GM19324 (cell line): ENCODE results near the gene TUBGCP2.
"Not testable (repeated sequence)": the region's sequence is repeated elsewhere in the genome, so short reads cannot be mapped to it uniquely, and the experiment has no call there.

Experiments used
- ATAC-seq: cut with Tn5 transposase; IDR thresholded peaks from one replicate; pipeline ENCODE4 v1.9.1; 2021; ENCODE audit warnings: mild to moderate bottlenecking, moderate library complexity; ENCODE audit not compliant: unreplicated experiment, low FRiP score

Gene TUBGCP2

GRCh38 chr10:133325440-133326222, 17.0 kb upstream of the TUBGCP2 start:
- no peak for ATAC-seq

DNA sequence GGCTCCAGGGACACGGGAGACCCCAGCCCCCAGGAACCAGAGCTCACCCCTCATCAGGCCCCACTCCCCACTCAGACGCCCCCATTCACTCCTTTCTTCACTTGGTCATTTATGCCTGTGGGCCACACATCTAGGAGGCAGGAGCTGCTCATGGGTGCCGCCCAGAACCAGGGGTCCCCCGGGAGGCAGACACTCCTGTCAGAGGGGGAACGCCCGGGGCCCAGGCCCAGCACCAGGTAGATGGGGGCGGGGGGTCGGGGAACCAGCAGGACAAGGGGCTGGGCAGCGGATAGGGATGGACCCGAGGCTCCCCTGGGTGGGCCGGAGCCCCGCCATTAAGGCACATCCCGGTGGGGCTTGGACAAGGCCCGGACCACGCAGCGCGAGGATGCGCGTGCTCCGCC, 16.2 kb upstream of the TUBGCP2 start:
- ATAC-seq: no peak

GRCh38 chr10:133324198-133324792, 15.6 kb upstream of the TUBGCP2 start:
- no peak for ATAC-seq

DNA sequence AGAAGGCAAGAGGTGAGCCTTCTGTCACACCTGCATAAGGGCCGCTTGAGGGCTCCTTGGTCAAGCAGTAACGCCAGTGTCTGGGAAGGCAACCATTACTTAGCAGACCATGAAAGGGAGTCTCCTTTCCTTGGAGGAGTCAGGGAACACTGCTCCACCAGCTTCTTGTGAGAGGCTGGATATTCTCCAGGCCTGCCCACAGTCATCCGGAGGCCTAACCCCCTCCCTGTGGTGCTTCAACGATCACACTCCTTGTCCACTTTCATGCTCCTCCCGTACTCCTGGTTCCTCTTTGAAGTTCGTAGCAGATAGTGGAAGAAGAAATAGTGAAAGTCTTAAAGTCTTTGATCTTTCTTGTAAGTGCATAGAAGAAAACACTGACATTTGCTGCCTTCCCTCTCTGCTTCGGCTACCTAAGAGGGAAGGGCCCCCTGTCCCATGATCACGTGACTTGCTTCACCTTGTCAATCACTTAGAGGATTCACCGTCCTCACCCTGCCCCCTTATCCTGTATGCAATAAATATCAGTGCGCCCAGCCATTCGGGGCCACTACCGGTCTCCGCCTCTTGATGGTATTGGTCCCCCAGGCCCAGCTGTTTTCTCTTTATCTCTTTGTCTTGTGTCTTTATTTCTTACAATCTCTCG, 13.5 kb upstream of the TUBGCP2 start:
- ATAC-seq: not testable (repeated sequence)

DNA sequence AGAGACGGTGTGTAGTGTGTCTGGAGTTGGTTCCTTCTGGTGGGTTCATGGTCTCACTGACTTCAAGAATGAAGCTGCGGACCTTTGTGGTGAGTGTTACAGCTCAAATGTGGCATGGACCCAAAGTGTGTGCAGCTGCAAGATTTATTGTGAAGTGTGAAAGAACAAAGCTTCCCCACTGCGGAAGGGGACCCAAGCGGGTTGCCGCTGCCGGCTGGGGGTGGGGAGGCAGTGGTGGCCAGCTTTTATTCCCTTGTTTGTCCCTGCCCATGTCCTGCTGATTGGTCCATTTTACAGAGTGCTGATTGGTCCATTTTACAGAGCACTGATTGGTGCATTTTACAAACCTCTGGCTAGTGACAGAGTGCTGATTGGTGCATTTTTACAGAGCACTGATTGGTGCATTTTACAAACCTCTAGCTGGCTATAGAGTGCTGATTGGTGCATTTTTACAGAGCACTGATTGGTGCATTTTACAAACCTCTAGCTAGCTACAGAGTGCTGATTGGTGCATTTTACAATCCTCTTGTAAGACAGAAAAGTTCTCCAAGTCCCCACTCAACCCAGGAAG, 12.3 kb upstream of the TUBGCP2 start:
- not testable (repeated sequence) for ATAC-seq

DNA sequence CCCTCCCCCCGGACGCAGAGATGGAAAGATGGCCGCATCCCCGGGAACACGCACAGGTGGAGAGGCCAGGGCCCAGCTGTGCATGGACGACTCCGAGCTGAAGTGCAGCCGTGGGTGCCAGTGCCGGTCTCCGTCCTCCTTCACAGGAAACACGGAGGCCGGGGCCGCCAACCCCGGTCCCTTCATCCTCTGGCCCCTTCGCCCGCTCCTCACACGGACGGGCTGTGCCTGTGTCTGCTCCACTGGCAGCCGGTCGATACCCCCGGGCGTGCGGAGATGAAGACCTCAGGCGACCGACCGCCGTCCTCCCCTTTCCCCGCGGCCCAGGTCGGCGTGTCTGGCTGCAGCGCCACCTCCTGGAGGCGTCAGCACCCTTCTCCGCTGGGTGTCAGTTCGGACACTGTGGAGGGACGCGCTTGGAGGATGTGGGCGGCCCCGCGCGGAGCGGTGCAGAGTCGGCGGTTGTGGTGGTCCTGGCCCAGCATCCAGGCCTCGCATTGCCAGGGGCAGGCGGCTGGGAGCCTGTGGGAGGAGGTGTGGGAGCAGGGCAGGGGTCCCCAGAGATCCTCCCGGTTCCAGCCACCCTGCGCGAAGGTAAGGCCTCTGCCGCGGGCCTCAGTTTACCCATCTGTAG, 9.9 kb upstream of the TUBGCP2 start:
- ATAC-seq: no peak

DNA sequence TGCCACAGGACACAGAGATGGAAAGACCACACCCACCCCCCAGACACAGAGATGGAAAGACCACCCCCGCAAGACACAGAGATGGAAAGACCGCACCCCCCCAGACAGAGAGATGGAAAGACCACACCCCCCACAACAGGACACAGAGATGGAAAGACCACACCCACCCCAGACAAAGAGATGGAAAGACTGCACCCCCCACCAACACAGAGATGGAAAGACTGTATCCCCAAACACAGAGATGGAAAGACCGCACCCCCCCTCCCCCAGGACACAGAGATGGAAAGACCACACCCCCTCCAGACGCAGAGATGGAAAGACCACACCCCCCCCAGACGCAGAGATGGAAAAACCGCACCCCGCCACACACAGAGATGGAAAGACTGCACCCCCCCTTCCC, 8.1 kb upstream of the TUBGCP2 start:
- no peak for ATAC-seq

DNA sequence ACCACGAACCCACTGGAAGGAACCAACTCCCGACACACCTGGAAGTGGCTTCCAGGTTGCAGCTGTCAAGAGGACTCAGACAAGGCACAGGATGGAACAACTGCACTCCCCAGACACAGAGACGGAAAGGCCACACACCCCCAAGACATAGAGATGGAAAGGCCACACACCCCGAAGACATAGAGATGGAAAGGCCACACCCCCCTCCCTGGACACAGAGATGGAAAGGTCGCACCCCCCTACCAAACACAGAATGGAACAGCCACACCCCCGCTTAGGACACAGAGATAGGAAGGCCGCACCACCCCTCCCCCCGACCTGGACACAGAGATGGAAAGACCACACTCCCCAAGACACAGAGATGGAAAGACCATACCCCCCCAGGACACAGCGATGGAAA, 7.6 kb upstream of the TUBGCP2 start:
- no peak for ATAC-seq

- no peak for ATAC-seq
Measured at GRCh38 chr10:133315847-133316246, 7.2 kb upstream of the TUBGCP2 start.

DNA sequence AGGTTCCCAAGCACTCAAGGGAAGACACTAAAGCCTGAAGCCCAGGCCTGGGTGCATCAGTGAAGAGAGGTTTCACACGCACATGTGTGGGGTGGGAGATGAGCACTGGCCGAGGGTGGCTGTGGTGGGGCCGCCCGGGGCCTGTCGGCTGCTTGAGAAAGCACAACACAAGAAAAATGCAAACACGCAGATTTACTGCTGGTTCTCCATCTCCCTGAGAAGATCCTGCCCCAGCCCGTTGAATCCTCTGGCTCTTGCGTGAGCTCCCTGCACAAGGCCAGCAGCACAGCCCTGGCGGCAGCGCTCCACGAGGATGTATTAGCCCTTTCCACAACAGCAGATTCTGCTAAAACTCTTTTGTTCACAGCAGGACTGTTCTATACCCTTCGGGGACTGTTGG, 6.2 kb upstream of the TUBGCP2 start:
- no peak for ATAC-seq

DNA sequence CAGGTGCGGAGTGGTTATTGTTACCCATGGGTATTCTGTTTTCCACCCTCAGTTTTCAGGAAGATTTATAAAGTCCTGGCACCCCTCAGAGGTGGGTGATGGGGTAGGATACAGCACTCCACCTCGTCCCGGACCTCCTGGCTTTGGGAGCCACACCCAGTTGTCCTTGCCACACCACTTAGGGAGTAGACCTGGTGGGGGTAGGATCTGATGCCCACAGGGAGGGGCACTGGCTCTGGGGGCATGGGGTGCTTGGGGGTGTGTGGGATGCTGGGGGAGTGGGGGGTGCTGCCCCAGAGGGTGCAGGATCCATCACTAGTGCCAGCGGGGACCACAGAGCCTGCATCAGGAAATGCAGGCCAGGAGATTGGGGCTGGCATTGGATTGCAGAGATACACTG, 4.5 kb upstream of the TUBGCP2 start:
- ATAC-seq: no peak

GRCh38 chr10:133312769-133313145, 4.1 kb upstream of the TUBGCP2 start:
- ATAC-seq: no peak

GRCh38 chr10:133312016-133312768, 3.5 kb upstream of the TUBGCP2 start:
- ATAC-seq: no peak

GRCh38 chr10:133311570-133311969, 2.9 kb upstream of the TUBGCP2 start:
- no peak for ATAC-seq

DNA sequence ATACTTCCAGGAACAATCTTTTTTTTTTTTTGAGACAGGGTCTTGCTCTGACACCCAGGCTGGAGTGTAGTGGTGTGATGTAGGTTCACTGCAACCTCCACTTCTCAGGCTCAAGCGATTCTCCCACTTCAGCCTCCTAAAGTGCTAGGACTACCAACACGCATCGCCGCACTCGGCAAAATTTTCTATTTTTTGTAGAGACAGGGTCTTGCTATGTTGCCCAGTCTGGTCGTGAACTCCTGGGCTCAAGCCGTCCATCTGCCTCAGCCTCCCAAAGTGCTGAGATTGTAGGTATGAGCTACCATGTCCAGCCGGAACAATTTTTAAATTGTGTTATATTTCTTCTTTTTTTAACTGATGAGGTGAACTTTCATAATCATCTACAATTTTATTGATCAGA, 2.1 kb upstream of the TUBGCP2 start:
- ATAC-seq: no peak

- ATAC-seq: no peak
Measured at GRCh38 chr10:133310399-133310755, 1.7 kb upstream of the TUBGCP2 start.

DNA sequence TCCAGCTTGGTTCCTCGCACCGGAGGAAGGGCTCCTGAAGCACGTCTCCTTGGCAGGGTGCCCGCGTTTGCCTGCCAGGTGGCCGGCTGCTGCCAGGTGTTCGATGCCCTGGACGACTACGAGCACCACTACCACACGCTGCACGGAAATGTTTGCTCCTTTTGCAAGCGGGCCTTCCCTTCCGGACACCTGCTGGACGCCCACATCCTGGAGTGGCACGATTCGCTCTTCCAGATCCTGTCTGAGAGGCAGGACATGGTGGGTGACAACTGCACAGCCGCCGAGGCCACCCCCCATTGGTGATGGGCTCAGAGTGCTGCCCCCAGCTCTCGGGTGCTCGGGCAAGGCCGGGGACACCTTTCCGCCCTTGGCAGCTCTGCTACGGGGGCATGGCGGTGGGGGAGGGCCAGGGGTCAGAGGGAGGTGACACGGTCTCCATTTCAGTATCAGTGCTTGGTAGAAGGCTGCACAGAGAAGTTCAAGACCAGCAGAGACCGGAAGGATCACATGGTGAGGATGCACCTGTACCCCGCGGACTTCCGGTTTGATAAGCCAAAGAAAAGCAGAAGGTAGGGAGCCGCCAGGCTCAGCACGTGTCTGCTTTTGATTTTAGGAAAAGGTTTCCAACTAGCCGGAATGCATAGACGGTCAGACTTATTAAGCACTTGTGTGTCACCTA, 1.2 kb upstream of the TUBGCP2 start:
- no peak for ATAC-seq

DNA sequence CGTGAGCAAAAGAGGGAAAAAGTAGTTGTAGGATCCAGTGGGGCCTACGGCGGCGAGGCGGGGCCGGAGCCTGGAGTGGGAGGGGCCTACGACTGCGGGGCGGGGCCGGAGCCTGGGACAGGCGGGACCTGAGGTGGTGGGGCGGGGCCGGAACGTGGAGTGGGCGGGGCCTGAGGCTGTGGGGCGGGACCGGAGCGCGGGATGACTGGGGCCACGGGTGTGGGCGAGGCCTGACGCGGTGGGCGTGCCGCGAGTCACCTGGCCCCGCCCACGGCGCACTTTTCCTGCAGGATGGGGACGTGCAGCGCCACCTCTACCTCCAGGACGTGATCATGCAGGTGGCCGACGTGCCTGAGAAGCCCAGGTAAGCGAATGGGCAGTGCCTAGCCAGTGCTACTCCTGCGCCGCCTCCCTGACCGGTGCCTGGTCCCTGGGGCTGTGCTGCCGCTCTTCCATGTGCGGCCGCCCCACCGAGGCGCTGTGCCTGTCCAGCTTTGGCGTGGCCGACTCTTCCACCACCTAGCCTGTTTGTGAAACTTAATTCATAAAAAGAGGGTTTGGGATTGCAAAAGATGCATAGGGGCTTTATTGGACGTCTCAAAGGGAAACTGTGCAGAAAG, 538 bp upstream of the TUBGCP2 start:
- peak; percentile 79 for ATAC-seq

GRCh38 chr10:133307776-133308420, 774 bp downstream of the TUBGCP2 start:
- peak; percentile 27 for ATAC-seq
